Right lobe of liver (tissue), 6 donors: ENCODE measurements around the gene GALNT17. TPM values are rescaled to one million over a fixed set of nuclear protein-coding genes. Genes with fewer than 3 reads are reported as not detected.

Source experiments
- ATAC-seq, 4 donors: fragments of 200-7000 bp; cut with Tn5 transposase; one replicate each; pipeline ENCODE4 v1.9.1; 2020; ENCODE audit warnings: mild to moderate bottlenecking in 4 of 4, moderate library complexity in 4 of 4
- DNase-seq, 3 donors: peaks; one replicate each; pipeline ENCODE4 v3.0.0-alpha.2; 2020
- H3K27ac ChIP-seq, 3 donors: fragments of 200-600 bp; one replicate each; pipeline ENCODE4 v1.8.0; 2022
- H3K27me3 ChIP-seq, 2 donors: fragments of 200-600 bp; one replicate each; pipeline ENCODE4 v1.8.0; 2022
- H3K36me3 ChIP-seq, 4 donors: fragments of 200-600 bp; sonication (generic) in 1 of 4; one replicate each; pipeline versions ENCODE4 v1.5.1 to v1.8.0; 2017 to 2022; ENCODE audit warnings: control low read depth in 1 of 4
- H3K4me1 ChIP-seq, 4 donors: fragments of 200-600 bp; sonication (generic) in 1 of 4; one replicate each; pipeline versions ENCODE4 v1.5.1 to v1.8.0; 2017 to 2022; ENCODE audit warnings: control low read depth in 1 of 4
- H3K4me3 ChIP-seq, 3 donors: fragments of 200-600 bp; one replicate each; pipeline ENCODE4 v1.8.0; 2022
- H3K9me3 ChIP-seq, 4 donors: fragments of 200-600 bp; sonication (generic) in 1 of 4; one replicate each; pipeline versions ENCODE4 v1.5.1 to v1.8.0; 2017 to 2022; ENCODE audit warnings: control low read depth in 1 of 4
- CTCF ChIP-seq, 4 donors: fragments of 200-600 bp in 3 of 4; fragments of 450-650 bp in 1 of 4; IDR thresholded peaks; one replicate each; pipeline versions ENCODE4 v1.5.1 to v1.8.0; 2016 to 2022; ENCODE audit warnings: antibody characterized with exemption in 4 of 4, mild to moderate bottlenecking in 2 of 4
- POLR2A ChIP-seq: fragments of 450-650 bp; IDR thresholded peaks from one replicate; pipeline ENCODE4 v1.6.1; 2017; ENCODE audit warnings: antibody characterized with exemption, mild to moderate bottlenecking
- WGBS: methylation state at CpG from one replicate; pipeline ENCODE4 v1.1.6; 2018; ENCODE audit warnings: low coverage, low lambda C conversion rate; ENCODE audit not compliant: insufficient coverage; ENCODE audit errors: missing lambda C conversion rate; 5-methylcytosine and 5-hydroxymethylcytosine counted together
- intact Hi-C, 2 donors: fragments of 100-400 bp; cut with DNase I; formaldehyde crosslinking; loops; one replicate each; pipeline versions ENCODE4 v1.11.2 to v1.14.1; 2022
- total RNA-seq, 6 experiments: library from RNA; depleted of rRNA in 2 of 6; stranded (reverse); fragments of >200 nt in 2 of 6; fragmentation: NEBNext Ultra II Directional in 3 of 6; extraction: Animal tissue kit (Norgen Biotek cat#: 25700) in 3 of 6; gene quantifications; one replicate each; pipeline versions ENCODE4 v1.1.0 to v1.2.4, GENCODE V29; 2016 to 2023
- donor health status: DM: no; HTN: yes; CAD: no.
- donor health status: DM: no; HTN: no; CAD: no.
- donor health status: DM: no; HTN: no; CAD: no.
- donor health status: DM: no; HTN: yes; CAD: no.
- donor health status: DM: no; HTN: yes; CAD: no.

Gene GALNT17
- total RNA-seq, 6 experiments from 2014 or later = 0.06 to 0.31 (median 0.10) TPM

GRCh38 chr7:71408271-71408670, 276.3 kb downstream of the GALNT17 start:
- no peaks in the 10 kb centered on the region for H3K27me3 ChIP-seq
- H3K4me1 ChIP-seq = no peaks in the 10 kb centered on the region
- no peak overlapping the region for H3K27ac ChIP-seq
- H3K4me3 ChIP-seq = no peak overlapping the region
- intact Hi-C loops = no loop called here
- DNase-seq = no peak
- TF ChIP-seq CTCF (IDR thresholded peaks at IDR 0.05) (no peak), POLR2A (no peak)
- 48% methylated on average over 4 of the region's 6 CpGs for WGBS
- no peaks in the 10 kb centered on the region for H3K36me3 ChIP-seq
- no peak for ATAC-seq
- no peaks in the 10 kb centered on the region for H3K9me3 ChIP-seq

GRCh38 chr7:71409550-71410157, 277.7 kb downstream of the GALNT17 start:
- DNase-seq = no peak
- intact Hi-C loops = no loop called here
- no peak for TF ChIP-seq POLR2A
- H3K36me3 ChIP-seq = no peaks in the 10 kb centered on the region
- no peak overlapping the region for H3K4me3 ChIP-seq
- no peaks in the 10 kb centered on the region for H3K4me1 ChIP-seq
- 32% methylated on average over 3 of the region's 3 CpGs for WGBS
- H3K27me3 ChIP-seq = no peaks in the 10 kb centered on the region
- no peaks in the 10 kb centered on the region for H3K9me3 ChIP-seq
- ATAC-seq = no peak
- no peak overlapping the region for H3K27ac ChIP-seq

GRCh38 chr7:71411475-71411874, 279.5 kb downstream of the GALNT17 start:
- ATAC-seq = no peak
- intact Hi-C loops = no loop called here
- TF ChIP-seq CTCF (IDR thresholded peaks at IDR 0.05) = no peak
- no peak for TF ChIP-seq POLR2A
- Histone ChIP-seq H3K36me3 (no peaks in the 10 kb centered on the region), H3K27ac (no peak overlapping the region), H3K9me3 (no peaks in the 10 kb centered on the region), H3K4me1 (no peaks in the 10 kb centered on the region), H3K27me3 (no peaks in the 10 kb centered on the region), H3K4me3 (no peak overlapping the region)
- no peak for DNase-seq
- 78% methylated on average over 3 of the region's 3 CpGs for WGBS

- TF ChIP-seq CTCF (IDR thresholded peaks at IDR 0.05) = no peak
- TF ChIP-seq POLR2A = no peak
These were observed 282.5 kb downstream of the GALNT17 start for GRCh38 chr7:71414490-71414889.

GRCh38 chr7:71419546-71420337, 287.8 kb downstream of the GALNT17 start:
- intact Hi-C loops = no loop called here
- H3K9me3 ChIP-seq = no peaks in the 10 kb centered on the region
- TF ChIP-seq POLR2A (no peak), CTCF (IDR thresholded peaks at IDR 0.05) (no peak)
- DNase-seq (no peak), ATAC-seq (no peak)
- H3K27ac ChIP-seq = no peak overlapping the region
- H3K4me1 ChIP-seq = no peaks in the 10 kb centered on the region
- H3K27me3 ChIP-seq = no peaks in the 10 kb centered on the region
- H3K36me3 ChIP-seq = no peaks in the 10 kb centered on the region
- no peak overlapping the region for H3K4me3 ChIP-seq
- WGBS = 52% methylated on average over 7 of the region's 12 CpGs

More at GRCh38 chr7:71414490-71414889, 282.5 kb downstream of the GALNT17 start:
- WGBS = 39% methylated on average over 3 of the region's 6 CpGs
- no peak overlapping the region for H3K27ac ChIP-seq
- H3K4me1 ChIP-seq = no peaks in the 10 kb centered on the region
- no peak overlapping the region for H3K4me3 ChIP-seq
- no peak for DNase-seq
- H3K36me3 ChIP-seq = no peaks in the 10 kb centered on the region
- H3K27me3 ChIP-seq = no peaks in the 10 kb centered on the region
- H3K9me3 ChIP-seq = no peaks in the 10 kb centered on the region
- ATAC-seq = no peak
- intact Hi-C loops = no loop called here
